Measurements from ENCODE around the gene HBM.

DNA sequence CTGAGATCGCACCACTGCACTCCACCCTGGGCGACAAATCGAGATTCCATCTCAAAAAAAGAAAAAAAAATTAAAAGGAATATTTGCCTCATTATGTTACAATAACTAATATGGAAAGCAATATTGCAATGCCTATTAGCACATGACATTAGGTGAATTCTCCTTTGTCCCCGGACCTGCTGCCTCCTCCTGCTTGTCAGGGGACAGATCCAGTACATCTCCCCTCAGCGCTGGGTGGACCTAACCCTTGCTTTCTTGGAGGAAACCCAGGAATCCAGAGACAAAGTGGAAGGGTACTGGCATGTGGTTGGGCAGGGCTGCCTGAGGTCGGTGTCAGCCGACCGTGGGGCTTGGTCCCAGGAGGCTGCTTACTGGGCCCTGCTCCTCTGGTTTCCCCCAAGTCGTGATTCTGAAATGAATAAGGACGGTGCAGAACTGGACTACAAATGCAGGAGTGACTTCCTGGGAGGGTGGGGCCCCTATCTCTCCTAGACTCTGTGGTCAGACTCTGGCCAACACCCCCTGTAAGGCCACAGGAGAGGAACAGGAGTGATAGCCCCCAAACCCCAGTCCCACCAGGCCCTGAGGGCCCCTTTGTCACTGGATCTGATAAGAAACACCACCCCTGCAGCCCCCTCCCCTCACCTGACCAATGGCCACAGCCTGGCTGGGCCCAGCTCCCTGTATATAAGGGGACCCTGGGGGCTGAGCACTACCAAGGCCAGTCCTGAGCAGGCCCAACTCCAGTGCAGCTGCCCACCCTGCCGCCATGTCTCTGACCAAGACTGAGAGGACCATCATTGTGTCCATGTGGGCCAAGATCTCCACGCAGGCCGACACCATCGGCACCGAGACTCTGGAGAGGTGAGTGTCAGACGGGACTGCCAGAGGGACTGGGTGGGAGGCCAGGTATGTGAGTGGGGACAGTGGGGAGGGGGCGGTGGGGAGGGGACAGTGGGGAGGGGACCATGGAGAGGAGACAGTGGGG is 13.3 kb upstream of the HBM start, which contains the start of gene HBZ:
- TF ChIP-seq, protein P1, sequence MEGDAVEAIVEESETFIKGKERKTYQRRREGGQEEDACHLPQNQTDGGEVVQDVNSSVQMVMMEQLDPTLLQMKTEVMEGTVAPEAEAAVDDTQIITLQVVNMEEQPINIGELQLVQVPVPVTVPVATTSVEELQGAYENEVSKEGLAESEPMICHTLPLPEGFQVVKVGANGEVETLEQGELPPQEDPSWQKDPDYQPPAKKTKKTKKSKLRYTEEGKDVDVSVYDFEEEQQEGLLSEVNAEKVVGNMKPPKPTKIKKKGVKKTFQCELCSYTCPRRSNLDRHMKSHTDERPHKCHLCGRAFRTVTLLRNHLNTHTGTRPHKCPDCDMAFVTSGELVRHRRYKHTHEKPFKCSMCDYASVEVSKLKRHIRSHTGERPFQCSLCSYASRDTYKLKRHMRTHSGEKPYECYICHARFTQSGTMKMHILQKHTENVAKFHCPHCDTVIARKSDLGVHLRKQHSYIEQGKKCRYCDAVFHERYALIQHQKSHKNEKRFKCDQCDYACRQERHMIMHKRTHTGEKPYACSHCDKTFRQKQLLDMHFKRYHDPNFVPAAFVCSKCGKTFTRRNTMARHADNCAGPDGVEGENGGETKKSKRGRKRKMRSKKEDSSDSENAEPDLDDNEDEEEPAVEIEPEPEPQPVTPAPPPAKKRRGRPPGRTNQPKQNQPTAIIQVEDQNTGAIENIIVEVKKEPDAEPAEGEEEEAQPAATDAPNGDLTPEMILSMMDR (IDR thresholded peaks at IDR 0.05): no peak
- no peak for TF ChIP-seq POLR2AphosphoS5 (IDR thresholded peaks at IDR 0.05)
- TF ChIP-seq POLR2A (IDR thresholded peaks at IDR 0.05; ENCODE audit: low read depth): no peak
- TF ChIP-seq EP300 (IDR thresholded peaks at IDR 0.05): no peak

Data from esophagus muscularis mucosa (tissue), 4 donors.